ENCODE data around the gene CHST3.

DNA sequence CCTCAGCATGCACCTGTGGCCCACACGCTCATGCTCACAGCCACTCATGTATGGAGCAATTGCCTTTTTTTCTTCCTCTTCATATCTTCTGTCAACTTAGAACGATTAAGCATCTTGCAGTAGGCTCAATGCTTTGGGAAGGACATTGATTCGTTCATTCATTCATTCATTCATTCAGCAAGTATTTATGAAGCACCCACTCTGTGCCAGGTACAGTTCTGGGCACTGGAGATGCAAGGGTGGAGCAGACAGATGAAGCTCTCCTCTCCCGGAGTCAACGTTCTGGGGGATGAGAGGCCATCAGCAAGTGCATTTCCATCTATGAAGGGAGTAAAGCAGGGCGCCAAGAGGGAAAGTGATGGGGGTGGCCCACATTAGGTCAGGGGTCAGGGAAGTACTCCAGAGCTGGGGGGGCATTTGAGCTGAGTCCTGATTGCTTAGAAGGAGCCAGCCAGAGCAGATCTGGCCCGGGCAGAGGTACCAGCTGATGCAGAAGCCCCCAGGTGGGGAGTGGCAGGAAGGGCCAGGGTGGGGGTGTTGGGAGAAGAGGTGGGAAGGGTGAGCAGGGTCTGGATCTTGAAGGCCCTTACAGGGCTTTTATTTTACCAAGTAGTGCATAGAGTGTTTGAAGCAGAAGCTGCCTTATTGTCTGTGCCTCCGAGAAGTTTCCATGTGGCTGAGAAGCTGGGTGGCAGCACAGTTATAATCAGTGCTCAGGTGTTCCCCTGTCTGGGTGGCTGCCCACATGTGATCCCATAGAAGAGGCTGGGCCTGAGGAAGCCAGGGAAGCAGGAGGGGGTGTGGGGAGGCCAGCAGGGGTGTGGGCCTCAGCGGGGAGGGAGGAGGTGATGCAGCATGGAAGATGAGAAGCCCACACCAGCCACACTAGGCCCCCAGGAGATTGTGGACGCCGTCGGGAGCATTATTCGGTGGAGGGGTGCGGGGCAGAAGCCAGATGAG lies 36.2 kb downstream of the CHST3 start:
- TF ChIP-seq, protein P1, sequence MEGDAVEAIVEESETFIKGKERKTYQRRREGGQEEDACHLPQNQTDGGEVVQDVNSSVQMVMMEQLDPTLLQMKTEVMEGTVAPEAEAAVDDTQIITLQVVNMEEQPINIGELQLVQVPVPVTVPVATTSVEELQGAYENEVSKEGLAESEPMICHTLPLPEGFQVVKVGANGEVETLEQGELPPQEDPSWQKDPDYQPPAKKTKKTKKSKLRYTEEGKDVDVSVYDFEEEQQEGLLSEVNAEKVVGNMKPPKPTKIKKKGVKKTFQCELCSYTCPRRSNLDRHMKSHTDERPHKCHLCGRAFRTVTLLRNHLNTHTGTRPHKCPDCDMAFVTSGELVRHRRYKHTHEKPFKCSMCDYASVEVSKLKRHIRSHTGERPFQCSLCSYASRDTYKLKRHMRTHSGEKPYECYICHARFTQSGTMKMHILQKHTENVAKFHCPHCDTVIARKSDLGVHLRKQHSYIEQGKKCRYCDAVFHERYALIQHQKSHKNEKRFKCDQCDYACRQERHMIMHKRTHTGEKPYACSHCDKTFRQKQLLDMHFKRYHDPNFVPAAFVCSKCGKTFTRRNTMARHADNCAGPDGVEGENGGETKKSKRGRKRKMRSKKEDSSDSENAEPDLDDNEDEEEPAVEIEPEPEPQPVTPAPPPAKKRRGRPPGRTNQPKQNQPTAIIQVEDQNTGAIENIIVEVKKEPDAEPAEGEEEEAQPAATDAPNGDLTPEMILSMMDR (IDR thresholded peaks at IDR 0.05; ENCODE audit: low read depth, low read length): no peak
- TF ChIP-seq, protein P2, sequence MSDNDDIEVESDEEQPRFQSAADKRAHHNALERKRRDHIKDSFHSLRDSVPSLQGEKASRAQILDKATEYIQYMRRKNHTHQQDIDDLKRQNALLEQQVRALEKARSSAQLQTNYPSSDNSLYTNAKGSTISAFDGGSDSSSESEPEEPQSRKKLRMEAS (IDR thresholded peaks at IDR 0.05; ENCODE audit: low read depth, low read length): no peak

All from NB4 (cell line).